BLaER1 treated with 17β-estradiol and CSF1 and Interleukin-3, amounts not matched to agents 10 nM and 100 nM (cell line): ENCODE results near the gene RFTN1.

Experiments
- H3K27ac ChIP-seq, 11 experiments: shearing (Covaris generic); formaldehyde crosslinking; 2 replicates each; pipeline ENCODE4 v1.8.1; 2022
- H3K27me3 ChIP-seq, 11 experiments: shearing (Covaris generic); formaldehyde crosslinking; 2 replicates each; pipeline ENCODE4 v1.8.1; 2022
- H3K36me3 ChIP-seq, 11 experiments: shearing (Covaris generic); formaldehyde crosslinking; 2 replicates each; pipeline ENCODE4 v1.8.1; 2022
- H3K4me1 ChIP-seq, 10 experiments: shearing (Covaris generic); formaldehyde crosslinking; 2 replicates each; pipeline ENCODE4 v1.8.1; 2022
- H3K4me2 ChIP-seq, 11 experiments: shearing (Covaris generic); formaldehyde crosslinking; 2 replicates each; pipeline ENCODE4 v1.8.1; 2022
- H3K4me3 ChIP-seq, 10 experiments: shearing (Covaris generic); formaldehyde crosslinking; 2 replicates each; pipeline ENCODE4 v1.8.1; 2022
- H3K9ac ChIP-seq, 11 experiments: shearing (Covaris generic); formaldehyde crosslinking; 2 replicates each; pipeline ENCODE4 v1.8.1; 2022
- H3K9me3 ChIP-seq, 11 experiments: shearing (Covaris generic); formaldehyde crosslinking; replicated peaks in 1 of 11; 2 replicates each; pipeline ENCODE4 v1.8.1; 2022
- H4K20me1 ChIP-seq, 11 experiments: shearing (Covaris generic); formaldehyde crosslinking; 2 replicates each; pipeline ENCODE4 v1.8.1; 2022
- Cebpa-rat ChIP-seq, 11 experiments: shearing (Covaris generic); IDR thresholded peaks; 2 replicates each; pipeline ENCODE4 v1.8.1; 2022

The RFTN1 gene

DNA sequence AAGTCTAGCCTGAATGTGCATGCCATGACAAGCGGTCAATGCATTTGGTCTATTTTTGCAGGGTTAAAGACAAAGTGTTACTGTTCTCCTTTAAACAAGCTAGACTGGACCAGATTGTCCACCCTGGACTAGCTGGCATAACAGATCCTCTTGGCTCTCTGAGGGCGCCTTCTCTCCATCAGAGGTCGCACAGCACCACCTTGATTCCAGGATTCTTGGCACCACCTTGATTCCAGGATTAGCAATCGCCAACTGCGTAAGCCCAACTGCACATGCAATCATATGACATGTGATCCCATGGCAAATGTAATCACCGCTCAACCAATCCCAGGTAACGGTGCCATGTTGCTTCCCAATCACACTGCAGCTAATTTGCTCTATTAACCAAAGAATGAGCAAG is 149.9 kb downstream of the RFTN1 start:
- no peak overlapping the region for H3K4me3 ChIP-seq
- H3K4me2 ChIP-seq = no peak overlapping the region
- H3K27ac ChIP-seq = no peak overlapping the region
- H3K9me3 ChIP-seq = peaks cover 0 to 28% (median 0%) of the 10 kb centered on the region in 11 experiments; a peak in 9 of 22 replicates
- peaks cover 13 to 31% (median 23%) of the 10 kb centered on the region in 10 experiments for H3K4me1 ChIP-seq
- no peaks in the 10 kb centered on the region for H3K27me3 ChIP-seq
- H3K36me3 ChIP-seq = peaks cover 86 to 100% (median 91%) of the 10 kb centered on the region in 11 experiments
- TF ChIP-seq Cebpa-rat (IDR thresholded peaks at IDR 0.05) = no peak; a peak in 1 of 22 replicates
- no peak overlapping the region for H3K9ac ChIP-seq
- H4K20me1 ChIP-seq = peaks cover 0 to 41% (median 0%) of the 10 kb centered on the region in 11 experiments; a peak in 8 of 22 replicates

- peaks cover 87 to 100% (median 91%) of the 10 kb centered on the region in 11 experiments for H3K36me3 ChIP-seq
- no peak overlapping the region for H3K4me3 ChIP-seq
- no peak for TF ChIP-seq Cebpa-rat (IDR thresholded peaks at IDR 0.05)
- H3K4me1 ChIP-seq = peaks cover 13 to 31% (median 23%) of the 10 kb centered on the region in 10 experiments
- no peak overlapping the region for H3K4me2 ChIP-seq
- H4K20me1 ChIP-seq = peaks cover 0 to 39% (median 0%) of the 10 kb centered on the region in 11 experiments; a peak in 8 of 22 replicates
- H3K9me3 ChIP-seq = peaks cover 0 to 28% (median 0%) of the 10 kb centered on the region in 11 experiments; a peak in 9 of 22 replicates
- no peaks in the 10 kb centered on the region for H3K27me3 ChIP-seq
- H3K9ac ChIP-seq = no peak overlapping the region
- H3K27ac ChIP-seq = no peak overlapping the region
These were observed 150.7 kb downstream of the RFTN1 start for GRCh38 chr3:16362770-16363169.

DNA sequence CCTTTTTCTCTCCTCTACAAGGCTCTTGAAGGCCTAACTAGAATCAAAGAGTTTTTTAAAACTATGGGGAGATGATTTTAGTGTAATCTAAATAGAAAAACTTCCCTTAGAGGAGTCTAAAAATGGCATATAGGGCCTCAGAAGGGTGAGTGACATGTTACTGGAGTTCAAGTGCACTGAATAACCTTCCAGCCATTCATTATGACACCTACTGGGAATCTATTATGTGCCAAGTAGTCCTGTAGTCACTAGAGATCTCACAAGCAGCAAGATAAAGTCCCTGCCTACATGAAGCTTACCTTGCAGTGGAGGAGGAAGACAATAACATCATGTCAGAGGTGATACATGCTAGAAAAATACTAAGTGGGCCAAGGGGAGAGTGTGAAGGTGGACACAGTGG is 152.4 kb downstream of the RFTN1 start:
- Histone ChIP-seq H3K9ac (no peak overlapping the region), H3K4me2 (no peak overlapping the region), H3K27ac (no peak overlapping the region), H4K20me1 (peaks cover 0 to 37% (median 0%) of the 10 kb centered on the region in 11 experiments; a peak in 9 of 22 replicates), H3K4me1 (peaks cover 9 to 28% (median 21%) of the 10 kb centered on the region in 10 experiments), H3K36me3 (peaks cover 86 to 100% (median 89%) of the 10 kb centered on the region in 11 experiments), H3K27me3 (no peaks in the 10 kb centered on the region), H3K9me3 (peaks cover 0 to 28% (median 0%) of the 10 kb centered on the region in 11 experiments; a peak in 9 of 22 replicates), H3K4me3 (no peak overlapping the region)
- no peak for TF ChIP-seq Cebpa-rat (IDR thresholded peaks at IDR 0.05)

DNA sequence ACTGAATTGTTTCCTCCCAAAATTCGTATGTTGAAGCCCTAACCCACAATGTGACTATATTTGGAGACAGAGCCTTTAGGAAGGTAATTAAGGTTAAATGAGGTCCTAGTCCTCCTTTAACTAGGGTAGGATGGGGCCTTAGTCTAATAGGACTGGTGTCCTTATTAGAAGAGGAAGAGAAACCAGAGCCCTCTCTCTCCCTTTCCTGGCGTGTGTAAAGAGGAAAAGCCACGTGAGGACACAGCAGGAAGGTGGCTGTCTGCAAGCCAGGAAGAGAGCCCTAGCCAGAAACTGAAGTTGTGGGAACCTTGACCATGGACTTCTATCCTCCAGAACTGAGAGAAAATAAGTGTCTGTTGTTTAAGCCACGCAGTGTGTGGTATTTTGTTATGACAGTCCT is 154.2 kb downstream of the RFTN1 start:
- H3K27me3 ChIP-seq = no peaks in the 10 kb centered on the region
- H3K27ac ChIP-seq = peak overlapping the region in 4 of 11 experiments; percentile 2 to 41 (median 22); a peak in 5 of 22 replicates
- H3K4me1 ChIP-seq = peaks cover 8 to 25% (median 14%) of the 10 kb centered on the region in 10 experiments
- H3K4me2 ChIP-seq = peak overlapping the region; percentile 7 to 53 (median 36); a peak in 19 of 22 replicates
- H3K4me3 ChIP-seq = no peak overlapping the region
- peaks cover 82 to 100% (median 89%) of the 10 kb centered on the region in 11 experiments for H3K36me3 ChIP-seq
- TF ChIP-seq Cebpa-rat (IDR thresholded peaks at IDR 0.05) = no peak
- peaks cover 0 to 32% (median 0%) of the 10 kb centered on the region in 11 experiments; a peak in 7 of 22 replicates for H4K20me1 ChIP-seq
- peaks cover 0 to 28% (median 0%) of the 10 kb centered on the region in 11 experiments; a peak in 9 of 22 replicates for H3K9me3 ChIP-seq
- no peak overlapping the region for H3K9ac ChIP-seq

GRCh38 chr3:16358336-16358735 is 155.2 kb downstream of the RFTN1 start:
- no peak overlapping the region for H3K4me3 ChIP-seq
- H3K9me3 ChIP-seq = peaks cover 0 to 28% (median 0%) of the 10 kb centered on the region in 11 experiments; a peak in 9 of 22 replicates
- peaks cover 82 to 100% (median 86%) of the 10 kb centered on the region in 11 experiments for H3K36me3 ChIP-seq
- H3K27me3 ChIP-seq = no peaks in the 10 kb centered on the region
- no peak overlapping the region for H3K27ac ChIP-seq
- no peak overlapping the region for H3K4me2 ChIP-seq
- H4K20me1 ChIP-seq = peaks cover 0 to 38% (median 0%) of the 10 kb centered on the region in 11 experiments; a peak in 6 of 22 replicates
- no peak overlapping the region for H3K9ac ChIP-seq
- no peak for TF ChIP-seq Cebpa-rat (IDR thresholded peaks at IDR 0.05)
- H3K4me1 ChIP-seq = peaks cover 8 to 25% (median 14%) of the 10 kb centered on the region in 10 experiments

- H3K27me3 ChIP-seq = no peaks in the 10 kb centered on the region
- H3K9me3 ChIP-seq = peaks cover 0 to 28% (median 0%) of the 10 kb centered on the region in 11 experiments; a peak in 9 of 22 replicates
- peaks cover 82 to 100% (median 86%) of the 10 kb centered on the region in 11 experiments for H3K36me3 ChIP-seq
- no peak overlapping the region for H3K27ac ChIP-seq
- H3K4me1 ChIP-seq = peaks cover 8 to 25% (median 14%) of the 10 kb centered on the region in 10 experiments
- no peak for TF ChIP-seq Cebpa-rat (IDR thresholded peaks at IDR 0.05)
- H4K20me1 ChIP-seq = peaks cover 0 to 43% (median 0%) of the 10 kb centered on the region in 11 experiments; a peak in 8 of 22 replicates
- no peak overlapping the region for H3K9ac ChIP-seq
- H3K4me2 ChIP-seq = no peak overlapping the region
- no peak overlapping the region for H3K4me3 ChIP-seq
These were observed 156.0 kb downstream of the RFTN1 start for GRCh38 chr3:16357186-16358121.

- Histone ChIP-seq H3K27ac (no peak overlapping the region), H4K20me1 (peaks cover 0 to 31% (median 0%) of the 10 kb centered on the region in 11 experiments; a peak in 7 of 22 replicates), H3K4me3 (no peak overlapping the region), H3K27me3 (no peaks in the 10 kb centered on the region), H3K4me1 (peaks cover 8 to 25% (median 14%) of the 10 kb centered on the region in 10 experiments), H3K9me3 (peaks cover 0 to 17% (median 0%) of the 10 kb centered on the region in 11 experiments; a peak in 9 of 22 replicates), H3K9ac (no peak overlapping the region), H3K4me2 (no peak overlapping the region), H3K36me3 (peaks cover 77 to 100% (median 86%) of the 10 kb centered on the region in 11 experiments)
- TF ChIP-seq Cebpa-rat (IDR thresholded peaks at IDR 0.05) = no peak
These were observed 157.7 kb downstream of the RFTN1 start for GRCh38 chr3:16355828-16356227.

DNA sequence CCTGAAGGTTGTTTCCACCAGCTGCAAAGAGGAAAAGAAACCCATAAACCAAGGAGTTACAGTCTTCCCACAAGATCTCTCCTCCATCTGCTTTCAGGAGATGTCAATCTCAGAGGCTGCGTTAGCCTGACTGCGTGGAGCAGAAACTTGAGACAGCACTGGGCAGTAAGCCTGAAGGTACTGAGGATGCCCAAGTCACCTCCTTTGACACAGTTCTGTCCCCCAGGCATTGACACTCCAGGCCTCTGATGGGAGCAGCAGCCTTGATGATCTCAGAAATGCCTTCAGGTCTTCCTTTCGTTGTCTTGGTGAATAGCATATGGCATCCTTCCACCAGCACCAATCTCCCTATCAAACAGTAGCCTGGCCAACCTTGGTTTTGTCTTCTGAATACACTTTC is 159.2 kb downstream of the RFTN1 start:
- Histone ChIP-seq H4K20me1 (peaks cover 0 to 21% (median 0%) of the 10 kb centered on the region in 11 experiments; a peak in 7 of 22 replicates), H3K9ac (no peak overlapping the region), H3K36me3 (peaks cover 79 to 100% (median 93%) of the 10 kb centered on the region in 11 experiments), H3K27ac (no peak overlapping the region), H3K4me1 (peaks cover 2 to 22% (median 4%) of the 10 kb centered on the region in 10 experiments), H3K4me2 (no peak overlapping the region), H3K27me3 (no peaks in the 10 kb centered on the region), H3K9me3 (peaks cover 0 to 3% (median 0%) of the 10 kb centered on the region in 11 experiments; a peak in 5 of 22 replicates), H3K4me3 (no peak overlapping the region)
- TF ChIP-seq Cebpa-rat (IDR thresholded peaks at IDR 0.05) = no peak

- Histone ChIP-seq H4K20me1 (peaks cover 0 to 21% (median 0%) of the 10 kb centered on the region in 11 experiments; a peak in 6 of 22 replicates), H3K4me1 (peaks cover 0 to 11% (median 0%) of the 10 kb centered on the region in 10 experiments; a peak in 3 of 20 replicates), H3K4me3 (no peak overlapping the region), H3K9ac (no peak overlapping the region), H3K9me3 (no peaks in the 10 kb centered on the region), H3K27ac (no peak overlapping the region), H3K27me3 (no peaks in the 10 kb centered on the region), H3K36me3 (peaks cover 83 to 100% (median 95%) of the 10 kb centered on the region in 11 experiments), H3K4me2 (no peak overlapping the region)
- TF ChIP-seq Cebpa-rat (IDR thresholded peaks at IDR 0.05) = no peak
These were observed 161.1 kb downstream of the RFTN1 start for GRCh38 chr3:16352428-16352827.
